ENCODE data around the gene CFAP90. TPM values are rescaled to one million over a fixed set of nuclear protein-coding genes. Genes with fewer than 3 reads are reported as not detected.

The CFAP90 gene
- total RNA-seq, 1 donor from 2014 or later, result 0.64 TPM

GRCh38 chr5:7845557-7845956 lies 5.4 kb downstream of the CFAP90 start:
- Histone ChIP-seq H3K4me2 (ENCODE audit: low read length) (no peak overlapping the region), H3K4me3 (ENCODE audit: insufficient read depth, low read depth, low read length) (no peak overlapping the region), H3K9me3 (ENCODE audit: insufficient read depth, low read depth, low read length) (no peaks in the 10 kb centered on the region), H3K27me3 (ENCODE audit: insufficient read depth, low read length) (peaks cover 3% of the 10 kb centered on the region), H3K4me1 (ENCODE audit: insufficient read depth, low read length) (no peaks in the 10 kb centered on the region), H4K20me1 (ENCODE audit: insufficient read depth, low read length) (no peaks in the 10 kb centered on the region), H2AFZ (ENCODE audit: low read depth, low read length) (no peak overlapping the region), H3K27ac (ENCODE audit: low read depth, low read length) (no peak overlapping the region), H3K9ac (ENCODE audit: low read length) (no peak overlapping the region), H3K79me2 (ENCODE audit: insufficient read depth, low read length) (no peaks in the 10 kb centered on the region), H3K36me3 (ENCODE audit: insufficient read depth, low read length) (no peaks in the 10 kb centered on the region)
- no peak for FAIRE-seq
- Mint-ChIP-seq H3K4me3 (ENCODE audit: unreplicated experiment) (no peak overlapping the region), H3K27ac (ENCODE audit: unreplicated experiment) (no peak overlapping the region), H3K36me3 (ENCODE audit: low read depth, unreplicated experiment) (no peaks in the 10 kb centered on the region), H3K9me3 (ENCODE audit: unreplicated experiment) (peaks cover 3% of the 10 kb centered on the region), H3K27me3 (ENCODE audit: low read depth, unreplicated experiment) (peaks cover 17% of the 10 kb centered on the region), H3K4me1 (ENCODE audit: low read depth, unreplicated experiment) (peaks cover 6% of the 10 kb centered on the region)
- TF ChIP-seq EZH2 (IDR thresholded peaks at IDR 0.05; ENCODE audit: insufficient read depth, low read length) (no peak), CTCF (IDR thresholded peaks at IDR 0.05; ENCODE audit: insufficient read depth, low read depth, low read length) (no peak)
- no peak for DNase-seq (ENCODE audit: low read depth)

DNA sequence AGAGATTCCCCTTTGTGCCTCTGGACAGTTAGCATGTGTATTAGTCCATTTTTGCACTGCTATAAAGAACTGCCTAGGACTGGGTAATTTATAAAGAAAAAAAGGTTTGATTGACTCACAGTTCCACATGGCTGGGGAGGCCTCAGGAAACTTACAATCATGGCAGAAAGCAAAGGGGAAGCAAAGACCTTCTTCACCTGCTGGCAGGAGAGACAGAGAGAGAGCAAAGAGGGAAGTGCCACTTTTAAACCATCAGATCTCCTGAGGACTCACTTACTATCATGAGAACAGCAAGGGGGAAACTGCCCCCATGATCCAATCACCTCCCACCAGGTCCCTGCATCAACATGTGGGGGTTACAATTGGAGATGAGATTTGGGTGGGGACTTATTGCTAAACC lies 6.0 kb downstream of the CFAP90 start:
- H3K27me3 Mint-ChIP-seq (ENCODE audit: low read depth, unreplicated experiment), result peaks cover 17% of the 10 kb centered on the region
- TF ChIP-seq CTCF (IDR thresholded peaks at IDR 0.05; ENCODE audit: insufficient read depth, low read depth, low read length) (no peak), EZH2 (IDR thresholded peaks at IDR 0.05; ENCODE audit: insufficient read depth, low read length) (no peak)

DNA sequence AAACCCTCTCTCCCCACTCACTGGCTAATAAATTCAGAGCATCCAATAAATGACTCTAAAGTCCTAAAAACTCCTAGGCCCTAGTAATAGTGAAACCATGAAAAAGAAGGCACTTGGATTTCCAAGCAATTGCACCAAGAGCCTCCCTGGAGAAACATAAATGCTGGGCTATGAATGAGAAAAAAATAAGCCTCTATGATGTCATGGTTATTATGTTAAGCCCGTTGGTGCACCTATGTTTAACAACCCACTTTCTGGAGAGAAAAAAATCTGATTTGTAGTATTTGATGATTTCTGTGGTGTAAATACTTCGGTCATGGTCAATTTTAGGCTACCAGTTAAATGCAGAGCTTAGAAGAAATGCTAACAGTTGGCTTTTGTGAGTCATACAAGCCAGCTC lies 8.4 kb downstream of the CFAP90 start:
- H3K4me1 ChIP-seq (ENCODE audit: insufficient read depth, low read length), result no peaks in the 10 kb centered on the region
- FAIRE-seq (no peak), DNase-seq (ENCODE audit: low read depth) (no peak)
- no peaks in the 10 kb centered on the region for H3K36me3 Mint-ChIP-seq (ENCODE audit: low read depth, unreplicated experiment)
- no peak overlapping the region for H3K4me3 Mint-ChIP-seq (ENCODE audit: unreplicated experiment)
- no peak overlapping the region for H3K27ac ChIP-seq (ENCODE audit: low read depth, low read length)
- peaks cover 3% of the 10 kb centered on the region for H3K9me3 Mint-ChIP-seq (ENCODE audit: unreplicated experiment)
- no peaks in the 10 kb centered on the region for H4K20me1 ChIP-seq (ENCODE audit: insufficient read depth, low read length)
- H2AFZ ChIP-seq (ENCODE audit: low read depth, low read length), result no peak overlapping the region
- H3K9ac ChIP-seq (ENCODE audit: low read length), result no peak overlapping the region
- H3K4me1 Mint-ChIP-seq (ENCODE audit: low read depth, unreplicated experiment), result peaks cover 6% of the 10 kb centered on the region
- H3K4me3 ChIP-seq (ENCODE audit: insufficient read depth, low read depth, low read length), result no peak overlapping the region
- H3K79me2 ChIP-seq (ENCODE audit: insufficient read depth, low read length), result no peaks in the 10 kb centered on the region
- H3K27me3 Mint-ChIP-seq (ENCODE audit: low read depth, unreplicated experiment), result no peaks in the 10 kb centered on the region
- H3K27ac Mint-ChIP-seq (ENCODE audit: unreplicated experiment), result no peak overlapping the region
- no peaks in the 10 kb centered on the region for H3K9me3 ChIP-seq (ENCODE audit: insufficient read depth, low read depth, low read length)
- H3K36me3 ChIP-seq (ENCODE audit: insufficient read depth, low read length), result no peaks in the 10 kb centered on the region
- H3K4me2 ChIP-seq (ENCODE audit: low read length), result no peak overlapping the region
- H3K27me3 ChIP-seq (ENCODE audit: insufficient read depth, low read length), result no peaks in the 10 kb centered on the region
- TF ChIP-seq CTCF (IDR thresholded peaks at IDR 0.05; ENCODE audit: insufficient read depth, low read depth, low read length), result no peak
- TF ChIP-seq EZH2 (IDR thresholded peaks at IDR 0.05; ENCODE audit: insufficient read depth, low read length), result no peak

More for the DNA sequence above, 6.0 kb downstream of the CFAP90 start:
- Histone ChIP-seq H3K4me1 (ENCODE audit: insufficient read depth, low read length) (no peaks in the 10 kb centered on the region), H3K27me3 (ENCODE audit: insufficient read depth, low read length) (peaks cover 3% of the 10 kb centered on the region), H3K9me3 (ENCODE audit: insufficient read depth, low read depth, low read length) (no peaks in the 10 kb centered on the region), H3K27ac (ENCODE audit: low read depth, low read length) (no peak overlapping the region), H3K4me3 (ENCODE audit: insufficient read depth, low read depth, low read length) (no peak overlapping the region), H3K9ac (ENCODE audit: low read length) (no peak overlapping the region), H3K79me2 (ENCODE audit: insufficient read depth, low read length) (no peaks in the 10 kb centered on the region), H3K4me2 (ENCODE audit: low read length) (no peak overlapping the region), H3K36me3 (ENCODE audit: insufficient read depth, low read length) (no peaks in the 10 kb centered on the region), H2AFZ (ENCODE audit: low read depth, low read length) (no peak overlapping the region), H4K20me1 (ENCODE audit: insufficient read depth, low read length) (no peaks in the 10 kb centered on the region)
- no peak for DNase-seq (ENCODE audit: low read depth)
- Mint-ChIP-seq H3K4me3 (ENCODE audit: unreplicated experiment) (no peak overlapping the region), H3K4me1 (ENCODE audit: low read depth, unreplicated experiment) (peaks cover 6% of the 10 kb centered on the region), H3K36me3 (ENCODE audit: low read depth, unreplicated experiment) (no peaks in the 10 kb centered on the region), H3K9me3 (ENCODE audit: unreplicated experiment) (peaks cover 3% of the 10 kb centered on the region), H3K27ac (ENCODE audit: unreplicated experiment) (no peak overlapping the region)
- FAIRE-seq, result no peak

All from astrocyte (in vitro differentiated cells and primary cell).